WERI-Rb-1 (cell line): ENCODE data around the gene RASL10A.

Experiments
- DNase-seq: peaks from one replicate; pipeline ENCODE4 v3.0.0-alpha.2; 2020
- H3K27ac ChIP-seq: fragments of 250-450 bp; sonication (Bioruptor Pico); 2 replicates; pipeline ENCODE4 v1.5.1; 2020; ENCODE audit warnings: mild to moderate bottlenecking, moderate library complexity
- H3K27me3 ChIP-seq: fragments of 250-450 bp; sonication (Bioruptor Pico); 2 replicates; pipeline ENCODE4 v1.5.1; 2021; ENCODE audit warnings: mild to moderate bottlenecking, low read depth, moderate library complexity; ENCODE audit not compliant: insufficient read depth, severe bottlenecking
- H3K36me3 ChIP-seq: fragments of 250-450 bp; sonication (Bioruptor Pico); 2 replicates; pipeline ENCODE4 v1.5.1; 2020; ENCODE audit warnings: mild to moderate bottlenecking, moderate library complexity
- H3K4me3 ChIP-seq: 2 replicates; pipeline ENCODE4 v1.5.1; 2011; ENCODE audit warnings: low read depth, mild to moderate bottlenecking, control low read depth, low read length
- H3K9me3 ChIP-seq: fragments of 250-450 bp; sonication (Bioruptor Pico); 2 replicates; pipeline ENCODE4 v1.5.1; 2021; ENCODE audit warnings: mild to moderate bottlenecking, moderate library complexity; ENCODE audit not compliant: severe bottlenecking
- TF ChIP-seq, protein P1 (sequence below): IDR thresholded peaks from 2 replicates; pipeline ENCODE4 v1.5.1; 2011; ENCODE audit warnings: low read depth, mild to moderate bottlenecking, control low read depth, inconsistent platforms, low read length

The RASL10A gene

DNA sequence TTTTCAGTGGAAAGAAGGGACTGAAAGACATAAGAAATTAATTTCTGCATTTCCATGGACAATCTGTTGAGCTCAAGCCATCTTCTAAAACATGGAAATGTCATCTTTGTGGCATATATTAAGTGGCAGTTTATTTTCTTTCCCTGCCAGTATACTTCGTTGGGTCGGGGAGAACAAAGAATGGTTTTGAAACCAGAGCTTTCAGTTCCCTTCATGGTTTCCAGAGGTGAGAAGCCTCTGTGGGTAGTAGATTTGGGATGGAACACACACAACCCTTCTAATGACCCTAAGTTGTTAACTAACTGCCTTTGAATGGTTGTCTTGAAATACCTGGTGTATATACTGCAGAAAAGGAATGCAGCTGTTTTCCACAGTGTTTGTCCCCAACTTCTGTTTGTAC is 26.7 kb downstream of the RASL10A start:
- TF ChIP-seq, protein P1, sequence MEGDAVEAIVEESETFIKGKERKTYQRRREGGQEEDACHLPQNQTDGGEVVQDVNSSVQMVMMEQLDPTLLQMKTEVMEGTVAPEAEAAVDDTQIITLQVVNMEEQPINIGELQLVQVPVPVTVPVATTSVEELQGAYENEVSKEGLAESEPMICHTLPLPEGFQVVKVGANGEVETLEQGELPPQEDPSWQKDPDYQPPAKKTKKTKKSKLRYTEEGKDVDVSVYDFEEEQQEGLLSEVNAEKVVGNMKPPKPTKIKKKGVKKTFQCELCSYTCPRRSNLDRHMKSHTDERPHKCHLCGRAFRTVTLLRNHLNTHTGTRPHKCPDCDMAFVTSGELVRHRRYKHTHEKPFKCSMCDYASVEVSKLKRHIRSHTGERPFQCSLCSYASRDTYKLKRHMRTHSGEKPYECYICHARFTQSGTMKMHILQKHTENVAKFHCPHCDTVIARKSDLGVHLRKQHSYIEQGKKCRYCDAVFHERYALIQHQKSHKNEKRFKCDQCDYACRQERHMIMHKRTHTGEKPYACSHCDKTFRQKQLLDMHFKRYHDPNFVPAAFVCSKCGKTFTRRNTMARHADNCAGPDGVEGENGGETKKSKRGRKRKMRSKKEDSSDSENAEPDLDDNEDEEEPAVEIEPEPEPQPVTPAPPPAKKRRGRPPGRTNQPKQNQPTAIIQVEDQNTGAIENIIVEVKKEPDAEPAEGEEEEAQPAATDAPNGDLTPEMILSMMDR = no peak
- Histone ChIP-seq H3K27ac (no peak overlapping the region), H3K36me3 (peaks cover 98% of the 10 kb centered on the region), H3K27me3 (no peaks in the 10 kb centered on the region), H3K9me3 (no peaks in the 10 kb centered on the region), H3K4me3 (no peak overlapping the region)
- no peak for DNase-seq

DNA sequence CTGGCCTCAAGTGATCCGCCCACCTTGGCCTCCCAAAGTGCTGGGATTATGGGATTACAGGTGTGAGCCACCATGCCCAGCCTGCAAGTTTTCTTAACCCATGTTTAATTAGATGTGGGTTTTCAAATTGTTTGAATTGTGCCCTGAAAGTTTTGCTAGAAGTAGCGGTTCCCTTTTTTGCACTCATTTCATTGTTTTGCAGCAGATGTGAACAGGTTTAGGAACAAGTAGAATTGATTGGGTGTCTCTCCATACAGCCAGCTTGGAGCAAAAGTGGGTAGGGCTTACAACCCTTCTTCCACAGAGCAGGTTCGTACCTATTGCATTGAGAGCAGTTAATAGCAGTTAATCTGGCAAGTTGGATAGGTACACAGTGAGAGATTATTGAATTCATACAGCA is 31.3 kb downstream of the RASL10A start:
- Histone ChIP-seq H3K27me3 (no peaks in the 10 kb centered on the region), H3K9me3 (no peaks in the 10 kb centered on the region), H3K4me3 (no peak overlapping the region), H3K36me3 (peaks cover 97% of the 10 kb centered on the region), H3K27ac (no peak overlapping the region)
- TF ChIP-seq, protein P1 = no peak
- no peak for DNase-seq

DNA sequence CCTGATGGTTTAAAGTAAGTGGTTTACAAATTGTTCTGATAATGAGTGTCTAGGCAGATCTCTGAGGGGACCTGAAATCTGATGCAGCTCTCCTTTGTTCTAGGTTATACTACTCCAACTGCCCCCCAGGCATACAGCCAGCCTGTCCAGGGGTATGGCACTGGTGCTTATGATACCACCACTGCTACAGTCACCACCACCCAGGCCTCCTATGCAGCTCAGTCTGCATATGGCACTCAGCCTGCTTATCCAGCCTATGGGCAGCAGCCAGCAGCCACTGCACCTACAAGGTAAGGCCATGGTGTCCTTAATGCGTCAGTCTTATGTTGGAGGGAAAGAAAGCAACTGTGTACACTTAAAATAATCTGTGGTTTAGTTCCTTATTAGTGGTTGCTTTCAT is 37.6 kb downstream of the RASL10A start:
- no peaks in the 10 kb centered on the region for H3K9me3 ChIP-seq
- no peak for DNase-seq
- no peak overlapping the region for H3K27ac ChIP-seq
- TF ChIP-seq, protein P1 = no peak
- H3K27me3 ChIP-seq = no peaks in the 10 kb centered on the region
- H3K36me3 ChIP-seq = peaks cover 97% of the 10 kb centered on the region
- no peak overlapping the region for H3K4me3 ChIP-seq

DNA sequence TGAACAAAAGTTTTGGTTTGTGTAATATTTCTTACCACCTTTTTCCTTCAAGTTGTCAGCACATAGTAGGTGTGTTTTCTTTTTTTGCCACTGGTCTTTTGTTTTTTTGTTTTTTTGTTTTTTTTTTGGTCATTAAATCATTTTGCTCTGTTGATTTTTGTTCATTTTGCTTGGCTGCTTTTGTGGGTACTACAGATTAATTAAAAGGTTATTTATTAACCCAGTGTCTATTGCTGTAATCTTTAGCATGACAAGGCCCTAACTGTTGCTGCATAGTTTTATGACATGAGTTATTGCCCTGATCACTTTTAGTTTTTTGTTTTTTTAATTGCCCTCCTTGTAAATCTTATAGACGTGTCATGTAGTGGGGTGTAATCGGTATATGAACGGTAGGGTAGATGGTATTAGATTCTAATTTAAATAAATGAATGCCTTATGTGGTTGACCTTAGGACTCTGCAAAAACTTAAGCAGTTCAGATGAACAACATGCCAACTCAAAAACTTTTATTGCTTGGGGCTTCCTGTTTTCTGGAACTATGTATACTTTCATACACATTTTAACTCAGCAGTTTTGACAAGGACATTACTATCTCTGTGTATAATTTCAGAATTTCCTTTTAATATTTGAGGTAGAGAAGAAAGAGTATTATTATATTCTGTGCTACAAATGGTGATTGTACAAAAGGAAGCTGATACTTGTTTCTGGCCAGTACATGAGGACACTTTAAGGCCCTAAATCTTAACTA is 39.5 kb downstream of the RASL10A start:
- DNase-seq = no peak
- H3K36me3 ChIP-seq = peaks cover 97% of the 10 kb centered on the region
- no peak overlapping the region for H3K4me3 ChIP-seq
- H3K9me3 ChIP-seq = no peaks in the 10 kb centered on the region
- no peaks in the 10 kb centered on the region for H3K27me3 ChIP-seq
- no peak overlapping the region for H3K27ac ChIP-seq
- TF ChIP-seq, protein P1 = no peak

DNA sequence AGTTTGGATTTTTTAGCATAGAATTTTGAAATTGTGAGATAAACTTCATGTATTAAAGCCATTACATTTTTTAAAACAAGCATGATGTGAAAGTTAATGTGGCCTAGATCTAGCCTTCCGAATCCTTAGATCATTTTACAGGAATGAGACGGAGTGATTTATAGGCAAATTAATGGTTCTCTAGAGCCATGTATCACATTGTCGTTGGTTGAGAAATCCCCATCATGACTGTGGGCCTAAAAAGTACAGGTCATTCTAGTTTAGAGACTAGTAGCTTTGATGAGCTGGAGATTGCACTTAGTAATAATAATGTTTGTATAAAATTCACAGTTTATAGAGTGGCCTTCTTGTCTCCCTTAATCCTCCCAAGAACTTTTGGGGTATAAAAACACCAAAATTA is 40.3 kb downstream of the RASL10A start:
- DNase-seq = no peak
- no peaks in the 10 kb centered on the region for H3K27me3 ChIP-seq

More for the DNA sequence above, 40.3 kb downstream of the RASL10A start:
- Histone ChIP-seq H3K9me3 (no peaks in the 10 kb centered on the region), H3K4me3 (no peak overlapping the region), H3K27ac (no peak overlapping the region), H3K36me3 (peaks cover 100% of the 10 kb centered on the region)
- TF ChIP-seq, protein P1 = no peak
